Fibroblast of lung (primary cell): ENCODE results near the gene HAPLN2. TPM values are rescaled to one million over a fixed set of nuclear protein-coding genes. Genes with fewer than 3 reads are reported as not detected.

Experiments used
- DNase-seq, 2 donors: peaks; one replicate each; pipeline versions ENCODE4 v3.0.0 to v3.0.0-alpha.2; 2010; ENCODE audit warnings: low read depth in 2 of 2
- H2AFZ ChIP-seq: 2 replicates; pipeline ENCODE4 v1.5.1; 2012; ENCODE audit warnings: low read length, control low read depth, inconsistent platforms
- H3K27ac ChIP-seq: 2 replicates; pipeline ENCODE4 v1.5.1; 2011; ENCODE audit warnings: low read length, control low read depth; ENCODE audit not compliant: insufficient read depth
- H3K27me3 ChIP-seq: 2 replicates; pipeline ENCODE4 v1.5.1; 2011; ENCODE audit warnings: mild to moderate bottlenecking, low read length; ENCODE audit not compliant: control insufficient read depth, insufficient read depth
- H3K36me3 ChIP-seq: 2 replicates; pipeline ENCODE4 v1.5.1; 2011; ENCODE audit warnings: low read length; ENCODE audit not compliant: control insufficient read depth, insufficient read depth
- H3K4me1 ChIP-seq: 2 replicates; pipeline ENCODE4 v1.5.1; 2011; ENCODE audit warnings: low read length; ENCODE audit not compliant: control insufficient read depth, insufficient read depth; ENCODE audit errors: extremely low read depth
- H3K4me2 ChIP-seq: 2 replicates; pipeline ENCODE4 v1.5.1; 2011; ENCODE audit warnings: low read length, control low read depth; ENCODE audit not compliant: insufficient read depth; ENCODE audit errors: extremely low read depth
- H3K4me3 ChIP-seq, 4 experiments: fragments of 200-600 bp in 1 of 4; sonication (generic) in 1 of 4; replicated peaks in 1 of 4; 2 replicates each; pipeline ENCODE4 v1.5.1; 2011 to 2016; ENCODE audit warnings: low read length in 4 of 4, low read depth in 3 of 4, mild to moderate bottlenecking in 3 of 4, control low read depth in 2 of 4, inconsistent platforms in 1 of 4, mixed read lengths in 1 of 4; ENCODE audit not compliant: insufficient read depth in 1 of 4; ENCODE audit errors: control extremely low read depth in 1 of 4
- H3K79me2 ChIP-seq: 2 replicates; pipeline ENCODE4 v1.5.1; 2012; ENCODE audit warnings: mild to moderate bottlenecking, low read length, inconsistent platforms; ENCODE audit not compliant: control insufficient read depth, insufficient read depth
- H3K9ac ChIP-seq: 2 replicates; pipeline ENCODE4 v1.5.1; 2011; ENCODE audit warnings: mild to moderate bottlenecking, low read length, control low read depth; ENCODE audit not compliant: insufficient read depth
- H3K9me3 ChIP-seq: 2 replicates; pipeline ENCODE4 v1.5.1; 2012; ENCODE audit warnings: low read depth, low read length; ENCODE audit not compliant: control insufficient read depth, insufficient read depth
- H4K20me1 ChIP-seq: 2 replicates; pipeline ENCODE4 v1.5.1; 2011; ENCODE audit warnings: low read length; ENCODE audit not compliant: control insufficient read depth, insufficient read depth; ENCODE audit errors: extremely low read depth
- EZH2 ChIP-seq: IDR thresholded peaks from 2 replicates; pipeline ENCODE4 v1.5.1; 2012; ENCODE audit warnings: low read length, control low read depth, mild to moderate bottlenecking; ENCODE audit errors: missing control alignments
- polyA plus RNA-seq, 2 donors: library from polyadenylated mRNA; depleted of rRNA in 1 of 2; stranded (reverse) in 1 of 2; unstranded in 1 of 2; fragments of >200 nt; gene quantifications; 2 replicates each; pipeline ENCODE4 v1.2.1, GENCODE V29; 2011 to 2012; ENCODE audit warnings: missing spikeins in 1 of 2
- total RNA-seq: library from RNA; depleted of rRNA; stranded (reverse); fragments of >200 nt; gene quantifications from 2 replicates; pipeline ENCODE4 v1.2.1, GENCODE V29; 2014
- TF ChIP-seq, protein P1 (sequence below), 2 donors: IDR thresholded peaks in 1 of 2; conservative IDR thresholded peaks in 1 of 2; 1 replicate in 1 of 2; 2 replicates in 1 of 2; pipeline ENCODE4 v1.5.1; 2011 to 2012; ENCODE audit warnings: low read length in 2 of 2, control low read depth in 1 of 2, inconsistent platforms in 1 of 2, low read depth in 1 of 2, mild to moderate bottlenecking in 1 of 2

HAPLN2 gene
- total and polyA plus RNA-seq, 2 donors (not counting 1 experiment from before 2014, with no cell fraction given), result not detected

DNA sequence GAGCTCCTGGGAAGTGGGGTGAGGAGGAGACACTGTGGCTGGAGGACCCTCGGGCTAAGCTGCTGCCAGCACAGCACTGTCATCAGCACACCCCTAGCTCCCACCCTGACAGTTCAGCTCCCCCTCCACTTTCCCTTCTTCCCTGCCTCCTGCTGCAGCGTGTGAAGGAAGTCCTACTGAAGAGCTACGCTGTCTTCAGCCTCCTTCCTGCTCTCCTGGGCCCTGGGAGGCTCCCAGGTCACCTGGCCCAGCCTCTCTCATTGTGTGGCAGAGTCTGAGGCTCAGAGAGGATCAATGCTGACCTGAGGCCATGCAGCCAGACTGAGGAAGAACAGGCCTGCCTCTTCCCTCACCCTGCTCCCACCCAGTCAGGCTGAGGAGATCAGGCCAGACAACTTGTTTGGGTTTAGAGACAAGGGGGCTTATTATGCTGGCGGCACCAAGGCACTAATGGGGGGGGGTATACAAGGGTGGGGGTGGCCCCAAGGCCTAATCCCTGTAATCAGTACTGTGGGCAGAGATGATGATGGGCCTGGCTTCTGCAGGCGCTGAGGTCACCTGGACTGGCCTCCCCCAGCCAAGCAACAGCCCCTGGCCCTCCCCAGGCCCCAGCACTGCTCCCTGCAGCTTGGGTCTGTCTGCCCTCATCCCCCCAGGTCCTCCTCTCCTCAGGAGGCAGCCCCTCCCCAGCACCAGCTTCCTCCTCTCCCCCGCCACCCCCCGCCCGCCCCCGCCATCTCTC lies 48.9 kb downstream of the HAPLN2 start:
- TF ChIP-seq, protein P1, sequence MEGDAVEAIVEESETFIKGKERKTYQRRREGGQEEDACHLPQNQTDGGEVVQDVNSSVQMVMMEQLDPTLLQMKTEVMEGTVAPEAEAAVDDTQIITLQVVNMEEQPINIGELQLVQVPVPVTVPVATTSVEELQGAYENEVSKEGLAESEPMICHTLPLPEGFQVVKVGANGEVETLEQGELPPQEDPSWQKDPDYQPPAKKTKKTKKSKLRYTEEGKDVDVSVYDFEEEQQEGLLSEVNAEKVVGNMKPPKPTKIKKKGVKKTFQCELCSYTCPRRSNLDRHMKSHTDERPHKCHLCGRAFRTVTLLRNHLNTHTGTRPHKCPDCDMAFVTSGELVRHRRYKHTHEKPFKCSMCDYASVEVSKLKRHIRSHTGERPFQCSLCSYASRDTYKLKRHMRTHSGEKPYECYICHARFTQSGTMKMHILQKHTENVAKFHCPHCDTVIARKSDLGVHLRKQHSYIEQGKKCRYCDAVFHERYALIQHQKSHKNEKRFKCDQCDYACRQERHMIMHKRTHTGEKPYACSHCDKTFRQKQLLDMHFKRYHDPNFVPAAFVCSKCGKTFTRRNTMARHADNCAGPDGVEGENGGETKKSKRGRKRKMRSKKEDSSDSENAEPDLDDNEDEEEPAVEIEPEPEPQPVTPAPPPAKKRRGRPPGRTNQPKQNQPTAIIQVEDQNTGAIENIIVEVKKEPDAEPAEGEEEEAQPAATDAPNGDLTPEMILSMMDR (conservative IDR thresholded peaks at IDR 0.05 in 1 of 2, IDR thresholded peaks at IDR 0.05 in 1 of 2; ENCODE audit: low read depth in 1 of 2, low read length in 2 of 2), result no peak
- no peak for TF ChIP-seq EZH2
- no peak overlapping the region for H3K4me2 ChIP-seq
- H3K27ac ChIP-seq, result peak overlapping the region; percentile 35
- H3K9me3 ChIP-seq, result no peaks in the 10 kb centered on the region
- no peak overlapping the region for H3K9ac ChIP-seq
- no peaks in the 10 kb centered on the region for H3K27me3 ChIP-seq
- no peaks in the 10 kb centered on the region for H3K79me2 ChIP-seq
- H3K4me1 ChIP-seq, result peaks cover 40% of the 10 kb centered on the region
- no peaks in the 10 kb centered on the region for H4K20me1 ChIP-seq
- H2AFZ ChIP-seq, result peak overlapping the region; percentile 7
- no peak for DNase-seq
- H3K36me3 ChIP-seq, result peaks cover 5% of the 10 kb centered on the region
- no peak overlapping the region for H3K4me3 ChIP-seq

DNA sequence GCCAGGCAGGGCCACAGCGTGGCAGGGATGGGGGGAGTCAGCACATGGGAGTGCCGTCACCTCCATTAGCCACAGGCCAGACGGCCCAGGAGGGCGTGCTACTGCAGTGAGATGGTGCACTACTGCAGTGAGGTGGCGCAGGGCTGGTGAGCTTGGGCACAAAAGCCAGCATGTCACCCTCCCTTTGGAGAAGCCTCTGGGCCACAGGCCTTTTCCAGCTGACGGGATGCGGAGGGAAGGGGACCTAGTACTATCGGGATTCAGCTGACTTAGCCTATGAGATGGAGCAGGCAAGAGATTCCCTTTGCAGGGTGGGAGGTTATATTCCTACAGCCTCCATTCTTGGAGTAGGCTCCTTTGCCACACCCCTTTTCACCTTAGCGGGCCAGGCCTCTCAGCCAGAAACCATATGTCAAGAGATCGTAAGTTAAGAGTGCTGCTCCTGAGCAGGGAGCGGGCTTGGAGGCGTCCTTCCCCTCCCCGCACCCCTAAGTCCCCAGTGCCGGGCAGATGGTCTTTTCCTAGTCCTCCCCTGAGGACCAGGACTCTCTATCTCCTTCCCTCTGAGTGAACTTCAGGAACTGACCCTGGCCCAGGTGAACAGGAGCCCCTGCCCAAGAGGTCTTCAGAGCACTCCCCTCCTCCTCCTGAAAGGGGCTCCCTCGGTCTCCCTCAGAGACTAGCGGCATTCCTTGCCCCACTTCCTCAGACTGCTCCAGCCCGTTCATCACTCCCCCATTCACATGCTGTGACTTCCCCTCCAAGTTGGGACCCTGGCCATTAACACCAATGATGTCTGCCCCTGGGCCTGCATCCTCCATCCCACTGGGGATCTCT lies 49.8 kb downstream of the HAPLN2 start:
- Histone ChIP-seq H4K20me1 (no peaks in the 10 kb centered on the region), H2AFZ (no peak overlapping the region), H3K9me3 (no peaks in the 10 kb centered on the region), H3K4me1 (peaks cover 39% of the 10 kb centered on the region), H3K36me3 (peaks cover 8% of the 10 kb centered on the region), H3K27me3 (no peaks in the 10 kb centered on the region), H3K4me3 (no peak overlapping the region), H3K79me2 (peaks cover 7% of the 10 kb centered on the region), H3K9ac (no peak overlapping the region), H3K27ac (no peak overlapping the region), H3K4me2 (no peak overlapping the region)
- no peak for DNase-seq
- TF ChIP-seq EZH2, result no peak
- TF ChIP-seq, protein P1 (conservative IDR thresholded peaks at IDR 0.05 in 1 of 2, IDR thresholded peaks at IDR 0.05 in 1 of 2; ENCODE audit: low read depth in 1 of 2, low read length in 2 of 2), result no peak

DNA sequence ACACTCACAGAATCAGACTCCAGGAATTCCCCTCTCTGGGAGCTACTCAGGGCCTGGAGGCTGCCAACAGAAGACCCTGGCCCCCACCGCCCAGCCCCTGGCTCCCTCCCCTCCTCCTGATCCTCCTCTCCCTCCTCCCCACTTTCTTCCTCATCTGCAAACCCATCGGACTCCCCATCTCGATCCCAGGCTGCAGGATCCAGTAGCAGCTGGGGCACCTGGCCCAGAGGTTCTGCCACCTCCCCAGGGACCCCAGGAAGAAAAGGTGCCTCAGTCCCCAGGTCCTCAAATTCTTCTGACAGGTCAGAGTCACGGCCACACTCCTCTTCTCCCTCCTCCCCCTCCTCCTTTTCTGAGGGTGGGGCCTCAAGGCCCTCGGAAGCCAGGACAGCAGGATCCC lies 50.6 kb downstream of the HAPLN2 start:
- H3K4me3 ChIP-seq, result no peak overlapping the region
- H3K36me3 ChIP-seq, result peaks cover 8% of the 10 kb centered on the region
- H3K9ac ChIP-seq, result no peak overlapping the region
- no peaks in the 10 kb centered on the region for H3K27me3 ChIP-seq
- H3K79me2 ChIP-seq, result peaks cover 14% of the 10 kb centered on the region
- H3K27ac ChIP-seq, result no peak overlapping the region
- DNase-seq, result no peak
- no peak overlapping the region for H3K4me2 ChIP-seq
- no peaks in the 10 kb centered on the region for H4K20me1 ChIP-seq
- TF ChIP-seq, protein P1 (conservative IDR thresholded peaks at IDR 0.05 in 1 of 2, IDR thresholded peaks at IDR 0.05 in 1 of 2; ENCODE audit: low read depth in 1 of 2, low read length in 2 of 2), result no peak
- TF ChIP-seq EZH2, result no peak
- H3K4me1 ChIP-seq, result peaks cover 38% of the 10 kb centered on the region
- H2AFZ ChIP-seq, result no peak overlapping the region
- no peaks in the 10 kb centered on the region for H3K9me3 ChIP-seq
